HG03135 (cell line): Measurements from ENCODE around the gene A4GALT.

ENCODE experiments used
- ATAC-seq: cut with Tn5 transposase; IDR thresholded peaks from one replicate; pipeline ENCODE4 v1.9.1; 2021; ENCODE audit warnings: mild to moderate bottlenecking, moderate library complexity; ENCODE audit not compliant: unreplicated experiment

A4GALT gene

GRCh38 chr22:42653999-42654398 lies 66.7 kb downstream of the A4GALT start:
- ATAC-seq = no peak

- ATAC-seq = no peak
Measured at GRCh38 chr22:42651134-42651533, 69.5 kb downstream of the A4GALT start.

- peak; percentile 58 for ATAC-seq
Measured at GRCh38 chr22:42649246-42650099, 71.2 kb downstream of the A4GALT start, which contains the start of gene CYB5R3. Gene CYB5R3, minus strand, starts transcription at chr22:42649392. Its CDS starts 77 bp downstream, at chr22:42649315.

- peak; percentile 34 for ATAC-seq
Measured at GRCh38 chr22:42648368-42649245, 72.1 kb downstream of the A4GALT start.

- no peak for ATAC-seq
Measured at GRCh38 chr22:42648017-42648367, 72.7 kb downstream of the A4GALT start.

DNA sequence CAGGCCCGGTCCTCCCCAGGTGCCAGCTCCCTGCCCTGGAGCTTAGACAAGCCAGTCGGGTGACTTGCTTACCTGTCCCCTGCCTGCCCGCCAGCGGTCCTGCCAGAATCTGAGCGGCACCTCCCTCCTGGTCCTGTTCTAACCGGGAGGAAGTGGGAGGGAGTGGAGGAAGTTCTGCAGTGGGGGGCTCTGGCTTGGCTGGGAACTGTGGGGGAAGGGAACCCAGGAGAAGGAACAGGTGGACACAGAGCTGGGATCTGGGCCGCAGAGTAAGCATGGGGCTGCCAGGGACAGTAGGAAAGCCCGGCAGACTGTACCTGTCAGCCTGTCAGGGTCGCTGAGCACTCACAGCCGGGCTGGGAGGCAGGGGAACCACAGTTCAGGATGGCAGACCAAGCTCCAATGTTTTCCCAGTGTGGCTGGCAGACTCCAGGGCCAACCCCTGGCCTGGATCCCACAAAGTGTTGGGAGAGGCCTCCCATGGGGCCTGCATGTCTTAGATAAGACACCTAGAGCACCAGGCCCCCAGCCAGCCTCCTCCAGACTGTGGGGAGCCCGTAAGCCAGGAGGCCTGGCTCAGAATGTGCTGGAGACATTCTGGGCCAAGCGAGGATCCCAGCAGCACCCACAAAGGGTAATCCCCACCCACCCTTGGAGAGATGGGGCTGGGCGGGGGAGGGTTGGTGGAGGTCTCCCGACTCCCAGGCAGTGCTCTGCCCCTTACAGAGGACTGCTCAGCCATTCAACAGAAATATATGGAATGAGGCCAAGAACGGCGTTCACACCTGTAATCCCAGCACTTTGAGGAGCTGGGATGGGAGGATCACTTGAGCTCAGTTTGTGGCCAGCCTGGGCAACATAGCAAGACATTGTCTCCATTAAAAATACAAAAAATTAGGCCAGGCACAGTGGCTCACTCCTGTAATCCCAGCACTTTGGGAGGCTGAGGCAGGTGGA lies 73.8 kb downstream of the A4GALT start:
- no peak for ATAC-seq

GRCh38 chr22:42645938-42646568 lies 74.6 kb downstream of the A4GALT start:
- no peak for ATAC-seq

GRCh38 chr22:42645341-42645937 lies 75.2 kb downstream of the A4GALT start:
- ATAC-seq = no peak

- ATAC-seq = no peak
Measured at GRCh38 chr22:42644422-42645340, 76.0 kb downstream of the A4GALT start.

GRCh38 chr22:42643634-42644421 lies 76.8 kb downstream of the A4GALT start:
- ATAC-seq = no peak

- ATAC-seq = no peak
Measured at GRCh38 chr22:42642806-42643633, 77.7 kb downstream of the A4GALT start.
